ENCODE results near the gene TNFAIP8L3.
"Not testable (repeated sequence)": the region's sequence is repeated elsewhere in the genome, so short reads cannot be mapped to it uniquely, and the experiment has no call there.

The TNFAIP8L3 gene

GRCh38 chr15:51051776-51052175, 42.9 kb downstream of the TNFAIP8L3 start:
- no peak for DNase-seq

- DNase-seq: no peak
These were observed 45.6 kb downstream of the TNFAIP8L3 start for GRCh38 chr15:51049081-51049480.

- DNase-seq: no peak
These were observed 46.4 kb downstream of the TNFAIP8L3 start for GRCh38 chr15:51048308-51048707.

- no peak for DNase-seq
These were observed 47.8 kb downstream of the TNFAIP8L3 start for GRCh38 chr15:51046799-51047449.

- no peak for DNase-seq
These were observed 48.7 kb downstream of the TNFAIP8L3 start for GRCh38 chr15:51046016-51046415.

GRCh38 chr15:51044037-51044727, 50.5 kb downstream of the TNFAIP8L3 start:
- no peak for DNase-seq

GRCh38 chr15:51038974-51039319, 55.8 kb downstream of the TNFAIP8L3 start:
- no peak for DNase-seq

GRCh38 chr15:51038162-51038973, 56.3 kb downstream of the TNFAIP8L3 start:
- DNase-seq: no peak

- not testable (repeated sequence) for DNase-seq
These were observed 57.2 kb downstream of the TNFAIP8L3 start for GRCh38 chr15:51037474-51037873.

GRCh38 chr15:51030649-51031316, 63.9 kb downstream of the TNFAIP8L3 start:
- no peak for DNase-seq

- DNase-seq: peak; percentile 46
These were observed 69.3 kb downstream of the TNFAIP8L3 start for GRCh38 chr15:51025454-51025846.

GRCh38 chr15:51024735-51025453, 69.8 kb downstream of the TNFAIP8L3 start:
- peak; percentile 71 for DNase-seq

- DNase-seq: peak; percentile 16
These were observed 71.2 kb downstream of the TNFAIP8L3 start for GRCh38 chr15:51023499-51023898.

- no peak for DNase-seq
These were observed 72.5 kb downstream of the TNFAIP8L3 start for GRCh38 chr15:51022206-51022605.

- DNase-seq: no peak
These were observed 78.1 kb downstream of the TNFAIP8L3 start for GRCh38 chr15:51016615-51017014.

- no peak for DNase-seq
These were observed 83.5 kb downstream of the TNFAIP8L3 start for GRCh38 chr15:51011212-51011611.

GRCh38 chr15:51007131-51007666, 87.5 kb downstream of the TNFAIP8L3 start:
- DNase-seq: no peak
